Endothelial cell of umbilical vein (primary cell): ENCODE measurements around the gene RGS10. TPM values are rescaled to one million over a fixed set of nuclear protein-coding genes. Genes with fewer than 3 reads are reported as not detected.

Experiments used
- BruUV-seq: library from RNA; stranded (reverse); fragments of 400-500 nt; replicated peaks from 2 replicates; lab custom pipeline; 2021; lab: Mats Ljungman, UMichigan
- CTCF ChIA-PET: fragments of 300-600, 350-600 bp; sonication (Branson Sonifier 250); formaldehyde crosslinking; loops from one replicate; lab custom pipeline; 2021; ENCODE audit warnings: antibody characterized with exemption, inconsistent platforms; lab: Charles Lee
- POLR2A ChIA-PET: fragments of 300-600, 350-600 bp; sonication (Branson Sonifier 250); formaldehyde crosslinking; loops from one replicate; lab custom pipeline; 2021; ENCODE audit warnings: antibody characterized with exemption, inconsistent platforms; lab: Charles Lee
- DNase-seq: peaks from one replicate; pipeline ENCODE4 v3.0.0-alpha.2; 2011; ENCODE audit warnings: low read depth, low spot score
- FAIRE-seq: peaks from 2 replicates; lab custom pipeline; 2011; peaks lifted over from hg19 to GRCh38; lab: Jason Lieb, UNC
- H2AFZ ChIP-seq: 2 replicates; pipeline ENCODE4 v1.6.0; 2012; ENCODE audit warnings: low read depth, low read length, control low read depth, inconsistent platforms
- H3K27ac ChIP-seq: 2 replicates; pipeline ENCODE4 v1.5.1; 2011; ENCODE audit warnings: low read depth, mild to moderate bottlenecking, control low read depth, low read length, moderate library complexity; ENCODE audit not compliant: insufficient read depth
- H3K27me3 ChIP-seq, 2 experiments: 2 replicates each; pipeline versions ENCODE4 v1.6.0 to v1.6.1; 2011; ENCODE audit warnings: low read length in 2 of 2, mixed read lengths in 1 of 2; ENCODE audit not compliant: control insufficient read depth in 2 of 2, insufficient read depth in 2 of 2
- H3K36me3 ChIP-seq, 2 experiments: 2 replicates in 1 of 2; 3 replicates in 1 of 2; pipeline ENCODE4 v1.5.1; 2011; ENCODE audit warnings: low read length in 2 of 2, mild to moderate bottlenecking in 1 of 2, moderate library complexity in 1 of 2; ENCODE audit not compliant: control insufficient read depth in 2 of 2, insufficient read depth in 2 of 2; ENCODE audit errors: extremely low read depth in 1 of 2
- H3K4me1 ChIP-seq: 3 replicates; pipeline ENCODE4 v1.5.1; 2011; ENCODE audit warnings: mild to moderate bottlenecking, low read length; ENCODE audit not compliant: control insufficient read depth, insufficient read depth; ENCODE audit errors: extremely low read depth
- H3K4me2 ChIP-seq: 2 replicates; pipeline ENCODE4 v1.6.1; 2011; ENCODE audit warnings: low read length, control low read depth, mixed read lengths; ENCODE audit not compliant: insufficient read depth
- H3K4me3 ChIP-seq, 3 experiments: fragments of 200-600 bp in 1 of 3; sonication (generic), shearing (Covaris generic) in 1 of 3; replicated peaks in 1 of 3; 2 replicates each; pipeline ENCODE4 v1.5.1; 2011 to 2016; ENCODE audit warnings: control low read depth in 3 of 3, low read length in 3 of 3, mild to moderate bottlenecking in 2 of 3, inconsistent platforms in 1 of 3, low read depth in 1 of 3, moderate library complexity in 1 of 3; ENCODE audit not compliant: insufficient read depth in 1 of 3
- H3K79me2 ChIP-seq: 2 replicates; pipeline ENCODE4 v1.6.0; 2012; ENCODE audit warnings: low read length, inconsistent platforms; ENCODE audit not compliant: control insufficient read depth, insufficient read depth
- H3K9ac ChIP-seq: replicated peaks from 2 replicates; pipeline ENCODE3; 2011; ENCODE audit warnings: low read length, control low read depth; ENCODE audit not compliant: insufficient read depth; ENCODE audit errors: extremely low read depth
- H3K9me1 ChIP-seq: replicated peaks from 3 replicates; pipeline ENCODE4 v1.6.0; 2011; ENCODE audit warnings: mild to moderate bottlenecking, low read length; ENCODE audit not compliant: control insufficient read depth, insufficient read depth; ENCODE audit errors: extremely low read depth
- H3K9me3 ChIP-seq: replicated peaks from 2 replicates; pipeline ENCODE4 v1.5.1; 2012; ENCODE audit warnings: low read length, inconsistent platforms; ENCODE audit not compliant: control insufficient read depth, insufficient read depth
- H4K20me1 ChIP-seq: replicated peaks from 2 replicates; pipeline ENCODE3; 2011; ENCODE audit warnings: mild to moderate bottlenecking, low read length; ENCODE audit not compliant: control insufficient read depth, insufficient read depth; ENCODE audit errors: extremely low read depth
- EZH2 ChIP-seq: IDR thresholded peaks from 2 replicates; pipeline ENCODE4 v1.6.1; 2012; ENCODE audit warnings: borderline replicate concordance, low read depth, mild to moderate bottlenecking, moderate library complexity, low read length, inconsistent platforms; ENCODE audit not compliant: severe bottlenecking
- FOS ChIP-seq: IDR thresholded peaks from 2 replicates; pipeline ENCODE4 v1.6.1; 2011; ENCODE audit warnings: mild to moderate bottlenecking, low read length, moderate library complexity, borderline replicate concordance; ENCODE audit not compliant: insufficient read depth
- GATA2 ChIP-seq: IDR thresholded peaks from 2 replicates; pipeline ENCODE4 v1.7.0; 2011; ENCODE audit warnings: low read depth, mild to moderate bottlenecking, moderate library complexity, mixed read lengths, low read length; ENCODE audit not compliant: insufficient read length, insufficient read depth
- JUN ChIP-seq: IDR thresholded peaks from 2 replicates; pipeline ENCODE4 v1.6.1; 2011; ENCODE audit warnings: borderline replicate concordance, low read depth; ENCODE audit not compliant: insufficient read length, insufficient read depth
- MYC ChIP-seq: IDR thresholded peaks from one replicate; pipeline ENCODE4 v1.6.1; 2011; ENCODE audit warnings: mild to moderate bottlenecking, low read depth, low read length
- POLR2A ChIP-seq: IDR thresholded peaks from 2 replicates; pipeline ENCODE4 v1.6.1; 2012; ENCODE audit warnings: low read depth, mild to moderate bottlenecking, control low read depth, low read length
- POLR2AphosphoS5 ChIP-seq: IDR thresholded peaks from 2 replicates; pipeline ENCODE4 v1.6.1; 2012; ENCODE audit warnings: low read depth, mild to moderate bottlenecking, control low read depth, low read length, moderate library complexity; ENCODE audit not compliant: insufficient read depth
- dilution Hi-C: fragments of 300-500 bp; cut with MboI; formaldehyde crosslinking; loops from one replicate; pipeline ENCODE4 v1.15.0; 2019; ENCODE audit warnings: low sequenced_read_pairs; ENCODE audit not compliant: extremely low pct_ligation_motif_present
- intact Hi-C: fragments of 100-400 bp; cut with micrococcal nuclease; formaldehyde crosslinking; loops from one replicate; pipeline ENCODE4 v1.10.0; 2022
- polyA plus RNA-seq, 4 experiments: library from polyadenylated mRNA; depleted of rRNA in 3 of 4; stranded (reverse) in 3 of 4; unstranded in 1 of 4; fragments of >200 nt; gene quantifications; 2 replicates each; pipeline versions ENCODE4 v1.2.1 to v1.2.3, GENCODE V29; 2011 to 2012; ENCODE audit warnings: missing spikeins in 1 of 4
- total RNA-seq: library from RNA; stranded (reverse); gene quantifications from 2 replicates; pipeline ENCODE4 v1.2.3, GENCODE V29; 2021
- TF ChIP-seq, protein P1 (sequence below): IDR thresholded peaks from 2 replicates; pipeline ENCODE4 v1.6.1; 2011; ENCODE audit not compliant: insufficient read depth, insufficient read length
- TF ChIP-seq, protein P2 (sequence below), 2 donors: IDR thresholded peaks; 1 replicate in 1 of 2; 2 replicates in 1 of 2; pipeline ENCODE4 v1.5.1; 2011; ENCODE audit warnings: low read length in 2 of 2, mild to moderate bottlenecking in 2 of 2, moderate library complexity in 2 of 2, control low read depth in 1 of 2, inconsistent platforms in 1 of 2, low read depth in 1 of 2; ENCODE audit not compliant: insufficient read depth in 1 of 2; ENCODE audit errors: extremely low read depth in 1 of 2

The RGS10 gene
- total and polyA plus RNA-seq, 2 donors (not counting 3 experiments of a cell fraction or from before 2014, with no cell fraction given) = 7.8 to 22.4 TPM

DNA sequence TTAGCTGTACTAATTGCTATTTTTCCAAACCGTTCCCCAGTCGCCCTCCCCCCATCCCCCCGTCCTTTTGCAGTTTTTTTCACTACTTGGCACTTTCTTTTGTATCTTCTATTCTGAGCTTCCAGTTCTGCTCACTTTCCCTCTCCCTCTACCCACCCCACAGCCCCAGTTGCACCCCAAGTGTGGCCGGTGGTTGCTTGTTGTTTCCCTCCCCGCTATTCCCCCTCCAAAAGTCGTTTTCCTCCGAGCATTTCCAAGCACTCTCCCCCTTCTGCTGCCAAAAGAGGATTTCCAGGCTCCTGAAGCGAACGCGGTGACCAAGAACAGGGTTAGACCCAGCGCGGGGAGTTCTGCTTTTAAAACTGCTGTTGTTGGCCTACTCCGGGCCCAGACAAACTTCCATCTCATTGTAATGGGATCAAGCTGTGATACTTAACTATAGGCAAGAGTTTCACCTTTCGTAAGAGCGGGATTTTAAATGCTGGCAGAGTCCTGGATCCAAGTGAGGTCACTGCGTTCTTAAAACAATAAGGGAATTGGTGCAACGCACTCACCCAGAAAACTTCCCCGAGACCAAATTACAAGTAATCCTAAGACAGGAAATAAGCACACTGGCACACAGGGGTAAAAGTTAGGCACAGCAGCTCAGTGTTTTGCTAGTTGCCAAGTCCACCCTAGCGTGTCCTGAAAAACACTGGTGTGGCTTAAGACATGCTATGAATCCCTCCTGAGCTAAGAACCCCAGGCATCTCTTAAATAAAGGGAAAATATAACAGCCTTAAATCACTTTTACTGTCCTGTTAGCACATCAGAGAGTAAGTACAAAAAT, 1.5 kb upstream of the RGS10 start:
- dilution Hi-C loops = no loop called here
- H3K9me3 ChIP-seq = no peaks in the 10 kb centered on the region

DNA sequence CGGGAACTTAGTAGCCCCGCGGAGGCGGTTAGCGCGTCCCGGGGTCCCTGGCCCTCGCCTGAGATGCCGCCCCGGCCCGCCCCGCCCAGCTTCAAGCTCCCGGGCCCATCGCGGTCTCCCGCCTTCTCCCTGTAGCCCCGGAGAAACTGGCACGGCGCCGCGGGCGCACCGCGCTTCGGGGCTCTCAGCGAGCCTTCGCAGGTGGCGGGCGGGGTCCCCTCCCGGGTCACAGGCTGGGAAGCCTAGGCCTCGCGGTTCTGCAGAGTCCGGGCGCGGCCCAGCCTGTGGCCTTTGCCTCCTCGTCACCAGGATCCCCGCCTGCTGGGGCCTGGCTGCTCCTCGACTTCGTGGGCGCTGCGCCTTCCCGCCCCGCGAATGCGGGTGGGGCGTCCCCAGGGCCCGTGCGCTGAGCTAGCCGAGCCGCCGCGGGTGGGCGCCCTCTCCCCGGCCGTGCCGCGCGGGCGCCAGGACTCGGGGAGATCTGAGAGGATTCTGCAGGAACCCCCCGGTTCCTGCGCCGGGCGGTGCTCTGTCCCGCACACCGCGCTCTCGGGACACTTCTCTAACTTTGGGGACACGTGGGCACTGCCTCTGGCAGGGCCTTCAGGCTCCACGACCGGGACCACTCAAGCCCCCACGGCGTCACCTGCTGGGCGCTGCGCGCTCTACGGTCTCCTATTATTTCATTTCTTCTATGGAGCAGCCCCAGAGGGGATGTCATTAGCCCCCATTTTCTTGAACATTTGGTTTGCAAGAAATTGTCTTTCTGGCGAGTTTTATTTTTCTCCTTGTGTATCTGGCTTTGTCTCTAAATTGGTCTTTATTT, 682 bp upstream of the RGS10 start:
- peak; percentile 48 for DNase-seq
- H3K27me3 ChIP-seq = peaks cover 3 to 4% of the 10 kb centered on the region in 2 experiments
- H3K36me3 ChIP-seq = no peaks in the 10 kb centered on the region
- peak overlapping the region; percentile 65 to 81 (median 67) for H3K4me3 ChIP-seq
- no peaks in the 10 kb centered on the region for H3K9me3 ChIP-seq
- no peak overlapping the region for H3K27ac ChIP-seq
- dilution Hi-C loops = no loop called here
- ChIA-PET CTCF (interaction anchor here (0.6 to 3.9 kb wide), 32 partner anchors 13 to 463 kb away, joined by 3 to 69 read pairs (median 4); partner anchors contain the start of genes BAG3, DENND10, GRK5 and INPP5F), POLR2A (interaction anchor here (0.9 kb wide), 1 partner anchor 183 kb away, joined by 3 read pairs; the partner anchor contains the start of gene INPP5F)
- peaks cover 6% of the 10 kb centered on the region for H3K4me1 ChIP-seq
- BruUV-seq = TSS peak; percentile 33
- intact Hi-C loops = loop anchor here (1.0 to 5.0 kb wide), 2 partner anchors 96 to 344 kb away; no protein-coding TSS in a partner anchor
- H3K79me2 ChIP-seq = no peaks in the 10 kb centered on the region
- no peak for TF ChIP-seq EZH2
- no peak for TF ChIP-seq JUN
- TF ChIP-seq GATA2 = no peak
- TF ChIP-seq, protein P1, sequence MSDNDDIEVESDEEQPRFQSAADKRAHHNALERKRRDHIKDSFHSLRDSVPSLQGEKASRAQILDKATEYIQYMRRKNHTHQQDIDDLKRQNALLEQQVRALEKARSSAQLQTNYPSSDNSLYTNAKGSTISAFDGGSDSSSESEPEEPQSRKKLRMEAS = peak; percentile 10
- TF ChIP-seq, protein P2, sequence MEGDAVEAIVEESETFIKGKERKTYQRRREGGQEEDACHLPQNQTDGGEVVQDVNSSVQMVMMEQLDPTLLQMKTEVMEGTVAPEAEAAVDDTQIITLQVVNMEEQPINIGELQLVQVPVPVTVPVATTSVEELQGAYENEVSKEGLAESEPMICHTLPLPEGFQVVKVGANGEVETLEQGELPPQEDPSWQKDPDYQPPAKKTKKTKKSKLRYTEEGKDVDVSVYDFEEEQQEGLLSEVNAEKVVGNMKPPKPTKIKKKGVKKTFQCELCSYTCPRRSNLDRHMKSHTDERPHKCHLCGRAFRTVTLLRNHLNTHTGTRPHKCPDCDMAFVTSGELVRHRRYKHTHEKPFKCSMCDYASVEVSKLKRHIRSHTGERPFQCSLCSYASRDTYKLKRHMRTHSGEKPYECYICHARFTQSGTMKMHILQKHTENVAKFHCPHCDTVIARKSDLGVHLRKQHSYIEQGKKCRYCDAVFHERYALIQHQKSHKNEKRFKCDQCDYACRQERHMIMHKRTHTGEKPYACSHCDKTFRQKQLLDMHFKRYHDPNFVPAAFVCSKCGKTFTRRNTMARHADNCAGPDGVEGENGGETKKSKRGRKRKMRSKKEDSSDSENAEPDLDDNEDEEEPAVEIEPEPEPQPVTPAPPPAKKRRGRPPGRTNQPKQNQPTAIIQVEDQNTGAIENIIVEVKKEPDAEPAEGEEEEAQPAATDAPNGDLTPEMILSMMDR (IDR thresholded peaks at IDR 0.05; ENCODE audit: extremely low read depth in 1 of 2, insufficient read depth in 1 of 2, low read depth in 1 of 2, low read length in 2 of 2) = peak; percentile 48 to 67
- no peak for TF ChIP-seq FOS
- TF ChIP-seq POLR2AphosphoS5 = peak; percentile 0
- TF ChIP-seq POLR2A = peak; percentile 13
- no peak for TF ChIP-seq MYC
- no peaks in the 10 kb centered on the region for H3K9me1 ChIP-seq
- peak overlapping the region; percentile 90 for H3K4me2 ChIP-seq
- peak; percentile 62 for FAIRE-seq
- peak overlapping the region; percentile 26 for H3K9ac ChIP-seq
- peak overlapping the region; percentile 78 for H2AFZ ChIP-seq
- H4K20me1 ChIP-seq = no peaks in the 10 kb centered on the region

More for the DNA sequence above, 1.5 kb upstream of the RGS10 start:
- H3K36me3 ChIP-seq = no peaks in the 10 kb centered on the region
- H3K4me3 ChIP-seq = no peak overlapping the region
- DNase-seq (no peak), FAIRE-seq (no peak)
- no TSS peak for BruUV-seq
- POLR2A ChIA-PET = no interaction called here
- peak overlapping the region; percentile 90 for H3K4me2 ChIP-seq
- peaks cover 8 to 10% of the 10 kb centered on the region in 2 experiments for H3K27me3 ChIP-seq
- H3K27ac ChIP-seq = no peak overlapping the region
- H4K20me1 ChIP-seq = no peaks in the 10 kb centered on the region
- no peaks in the 10 kb centered on the region for H3K9me1 ChIP-seq
- intact Hi-C loops = loop anchor here (1.0 to 5.0 kb wide), 2 partner anchors 97 to 345 kb away; no protein-coding TSS in a partner anchor
- no peaks in the 10 kb centered on the region for H3K79me2 ChIP-seq
- H3K9ac ChIP-seq = no peak overlapping the region
- H2AFZ ChIP-seq = no peak overlapping the region
- peaks cover 6% of the 10 kb centered on the region for H3K4me1 ChIP-seq
- CTCF ChIA-PET = interaction anchor here (0.6 to 3.9 kb wide), 21 partner anchors 11 to 464 kb away, joined by 3 to 69 read pairs (median 5); partner anchors contain the start of gene GRK5
- TF ChIP-seq POLR2A = no peak
